PC-9 (cell line): ENCODE data around the gene EPHB1. TPM values are rescaled to one million over a fixed set of nuclear protein-coding genes. Genes with fewer than 3 reads are reported as not detected.

Experiments
- BruUV-seq: library from RNA; stranded (reverse); fragments of 400-500 nt; replicated peaks from 2 replicates; lab custom pipeline; 2021; lab: Mats Ljungman, UMichigan
- CTCF ChIA-PET: fragments of 300-600 bp; sonication (Branson Sonifier 250); formaldehyde crosslinking; loops from one replicate; lab custom pipeline; 2022; ENCODE audit warnings: antibody characterized with exemption; lab: Charles Lee
- POLR2A ChIA-PET: fragments of 300-600 bp; sonication (Branson Sonifier 250); formaldehyde crosslinking; loops from one replicate; lab custom pipeline; 2022; ENCODE audit warnings: antibody characterized with exemption; ENCODE audit not compliant: unreplicated experiment; lab: Charles Lee
- DNase-seq, 2 experiments: peaks; one replicate each; pipeline versions ENCODE4 v3.0.0 to v3.0.0-alpha.2; 2015 to 2022; ENCODE audit warnings: mixed read lengths in 1 of 2
- H2AFZ ChIP-seq: fragments of 200-600 bp; sonication (generic); 2 replicates; pipeline ENCODE4 v1.8.1; 2017; ENCODE audit warnings: antibody characterized with exemption
- H3F3A ChIP-seq: fragments of 200-600 bp; sonication (generic); 2 replicates; pipeline ENCODE4 v1.8.1; 2017; ENCODE audit warnings: antibody characterized with exemption, mild to moderate bottlenecking, low read depth; ENCODE audit not compliant: insufficient read depth
- H3K27ac ChIP-seq: fragments of 200-600 bp; sonication (generic); 2 replicates; pipeline ENCODE4 v1.6.1; 2016; ENCODE audit warnings: mixed run types
- H3K27me3 ChIP-seq: fragments of 200-600 bp; sonication (generic); 2 replicates; pipeline ENCODE4 v1.6.1; 2016; ENCODE audit warnings: low read depth, mixed run types; ENCODE audit not compliant: insufficient read depth
- H3K36me3 ChIP-seq: fragments of 200-600 bp; sonication (generic); 2 replicates; pipeline ENCODE4 v1.6.1; 2016; ENCODE audit warnings: low read depth, mixed run types
- H3K4me1 ChIP-seq: fragments of 200-600 bp; sonication (generic); replicated peaks from 2 replicates; pipeline ENCODE4 v1.6.1; 2016; ENCODE audit warnings: mixed run types; ENCODE audit not compliant: insufficient read depth
- H3K4me2 ChIP-seq: fragments of 200-600 bp; sonication (generic); 2 replicates; pipeline ENCODE4 v1.6.1; 2017; ENCODE audit warnings: mixed run types
- H3K4me3 ChIP-seq: fragments of 200-600 bp; sonication (generic); 2 replicates; pipeline ENCODE4 v1.6.1; 2016; ENCODE audit warnings: mixed run types
- H3K79me2 ChIP-seq: fragments of 200-600 bp; sonication (generic); 2 replicates; pipeline ENCODE4 v1.6.1; 2017; ENCODE audit warnings: low read depth, mixed run types
- H3K9me2 ChIP-seq: fragments of 200-600 bp; sonication (generic); 2 replicates; pipeline ENCODE4 v1.8.1; 2017; ENCODE audit warnings: mild to moderate bottlenecking; ENCODE audit not compliant: insufficient read depth
- H3K9me3 ChIP-seq: fragments of 200-600 bp; sonication (generic); 2 replicates; pipeline ENCODE4 v1.8.1; 2016; ENCODE audit warnings: low read depth; ENCODE audit not compliant: insufficient read depth
- H4K20me1 ChIP-seq: fragments of 200-600 bp; sonication (generic); 2 replicates; pipeline ENCODE4 v1.8.1; 2017; ENCODE audit not compliant: insufficient read depth
- CTCF ChIP-seq: fragments of 200-600 bp; sonication (generic); conservative IDR thresholded peaks from 2 replicates; pipeline ENCODE4 v1.6.1; 2017; ENCODE audit warnings: mixed run types, antibody characterized with exemption, mild to moderate bottlenecking, moderate library complexity
- EZH2 ChIP-seq: fragments of 200-600 bp; sonication (generic); IDR thresholded peaks from 2 replicates; pipeline ENCODE4 v1.8.0; 2017; ENCODE audit warnings: antibody characterized with exemption, low read depth
- intact Hi-C: fragments of 100-400 bp; cut with micrococcal nuclease; formaldehyde crosslinking; loops from one replicate; pipeline ENCODE4 v1.10.0; 2022; ENCODE audit not compliant: unreplicated experiment
- total RNA-seq: library from RNA; stranded (reverse); gene quantifications from 2 replicates; pipeline ENCODE4 v1.2.3, GENCODE V29; 2021

The EPHB1 gene
- total RNA-seq, 1 experiment from 2014 or later: 0.15 TPM

- POLR2A ChIA-PET: no interaction called here
- DNase-seq: no peak
- TF ChIP-seq CTCF: no peak
- TF ChIP-seq EZH2: no peak
- Histone ChIP-seq H3K4me2 (no peak overlapping the region), H2AFZ (no peak overlapping the region), H3K27ac (no peak overlapping the region), H3K4me1 (no peaks in the 10 kb centered on the region), H3F3A (no peaks in the 10 kb centered on the region), H3K27me3 (peaks cover 61% of the 10 kb centered on the region), H3K36me3 (no peaks in the 10 kb centered on the region), H3K79me2 (no peaks in the 10 kb centered on the region), H3K4me3 (no peak overlapping the region), H3K9me2 (no peaks in the 10 kb centered on the region), H3K9me3 (no peaks in the 10 kb centered on the region), H4K20me1 (no peaks in the 10 kb centered on the region)
- BruUV-seq: no TSS peak
- intact Hi-C loops: no loop called here
- CTCF ChIA-PET: no interaction called here
Measured at GRCh38 chr3:134917631-134918030, 122.6 kb downstream of the EPHB1 start.

- Histone ChIP-seq H3K27me3 (peaks cover 54% of the 10 kb centered on the region), H2AFZ (no peak overlapping the region), H3K79me2 (no peaks in the 10 kb centered on the region), H3K9me3 (no peaks in the 10 kb centered on the region), H3K4me3 (no peak overlapping the region), H3K27ac (no peak overlapping the region), H4K20me1 (no peaks in the 10 kb centered on the region), H3K4me2 (no peak overlapping the region), H3F3A (no peaks in the 10 kb centered on the region), H3K36me3 (no peaks in the 10 kb centered on the region), H3K9me2 (no peaks in the 10 kb centered on the region), H3K4me1 (no peaks in the 10 kb centered on the region)
- DNase-seq: no peak
- intact Hi-C loops: no loop called here
- BruUV-seq: no TSS peak
- ChIA-PET POLR2A (no interaction called here), CTCF (no interaction called here)
- TF ChIP-seq EZH2: no peak
- TF ChIP-seq CTCF: no peak
Measured at GRCh38 chr3:134918441-134918840, 123.4 kb downstream of the EPHB1 start.

GRCh38 chr3:134922101-134922500 lies 127.0 kb downstream of the EPHB1 start:
- CTCF ChIA-PET: no interaction called here

More at GRCh38 chr3:134922101-134922500, 127.0 kb downstream of the EPHB1 start:
- Histone ChIP-seq H4K20me1 (no peaks in the 10 kb centered on the region), H3F3A (no peaks in the 10 kb centered on the region), H3K36me3 (no peaks in the 10 kb centered on the region), H3K9me2 (no peaks in the 10 kb centered on the region), H3K27me3 (peaks cover 28% of the 10 kb centered on the region), H2AFZ (no peak overlapping the region), H3K4me2 (no peak overlapping the region), H3K27ac (no peak overlapping the region), H3K4me3 (no peak overlapping the region), H3K9me3 (no peaks in the 10 kb centered on the region), H3K4me1 (no peaks in the 10 kb centered on the region), H3K79me2 (no peaks in the 10 kb centered on the region)
- DNase-seq: no peak
- POLR2A ChIA-PET: no interaction called here
- no TSS peak for BruUV-seq
- no peak for TF ChIP-seq CTCF
- TF ChIP-seq EZH2: no peak
- intact Hi-C loops: no loop called here
